Choroid plexus epithelial cell (primary cell): ENCODE measurements around the gene SLC30A3.

ENCODE experiments used
- DNase-seq: peaks from one replicate; pipeline ENCODE4 v3.0.0-alpha.2; 2010; ENCODE audit warnings: low read depth
- H3K4me3 ChIP-seq: 2 replicates; pipeline ENCODE4 v1.5.1; 2011; ENCODE audit warnings: low read depth, mild to moderate bottlenecking, control low read depth, low read length, moderate library complexity
- CTCF ChIP-seq: conservative IDR thresholded peaks from 2 replicates; pipeline ENCODE4 v1.5.1; 2011; ENCODE audit warnings: low read depth, mild to moderate bottlenecking, control low read depth, inconsistent platforms, low read length, moderate library complexity

The SLC30A3 gene

GRCh38 chr2:27220091-27220490 lies 42.8 kb downstream of the SLC30A3 start:
- H3K4me3 ChIP-seq = no peak overlapping the region
- no peak for TF ChIP-seq CTCF
- no peak for DNase-seq

DNA sequence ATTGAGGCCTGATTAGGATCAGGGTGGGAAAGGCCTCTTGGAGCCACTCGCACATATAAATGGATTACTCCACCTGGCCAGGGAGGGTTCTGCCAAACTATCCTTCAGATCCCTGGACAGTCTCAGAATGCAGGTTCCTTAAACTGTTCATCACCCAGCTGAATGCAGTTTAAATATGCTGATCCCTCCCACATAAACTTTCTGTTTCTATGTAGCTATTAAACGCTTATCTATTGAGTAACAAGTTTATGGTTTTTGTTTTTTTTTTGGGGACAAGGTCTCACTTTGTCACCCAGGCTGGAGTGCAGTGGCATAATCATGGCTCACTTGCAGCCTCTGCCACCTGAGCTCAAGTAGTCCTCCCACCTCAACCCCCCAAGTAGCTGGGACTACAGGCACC lies 43.8 kb downstream of the SLC30A3 start:
- DNase-seq = no peak
- H3K4me3 ChIP-seq = no peak overlapping the region
- no peak for TF ChIP-seq CTCF

DNA sequence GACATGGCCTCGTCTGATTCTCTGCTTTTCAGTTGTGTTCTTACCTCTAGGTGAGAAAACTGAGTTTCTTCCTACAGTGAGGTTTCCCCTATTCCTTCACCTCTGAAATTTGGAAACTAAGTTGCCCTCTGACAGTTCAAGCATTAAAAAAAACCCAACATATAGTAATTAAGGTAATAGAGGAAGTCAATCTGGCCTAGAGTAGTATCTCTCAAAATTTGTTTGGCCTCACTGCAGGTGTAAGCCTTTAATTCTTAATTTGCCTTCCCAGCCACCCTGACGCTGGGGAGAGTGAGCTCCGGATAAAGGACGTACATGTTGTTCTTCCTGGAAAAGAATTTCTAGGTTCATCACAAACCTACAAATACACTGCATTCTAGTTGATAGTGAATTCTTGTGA lies 44.2 kb downstream of the SLC30A3 start:
- no peak for DNase-seq
- no peak overlapping the region for H3K4me3 ChIP-seq
- TF ChIP-seq CTCF = no peak

DNA sequence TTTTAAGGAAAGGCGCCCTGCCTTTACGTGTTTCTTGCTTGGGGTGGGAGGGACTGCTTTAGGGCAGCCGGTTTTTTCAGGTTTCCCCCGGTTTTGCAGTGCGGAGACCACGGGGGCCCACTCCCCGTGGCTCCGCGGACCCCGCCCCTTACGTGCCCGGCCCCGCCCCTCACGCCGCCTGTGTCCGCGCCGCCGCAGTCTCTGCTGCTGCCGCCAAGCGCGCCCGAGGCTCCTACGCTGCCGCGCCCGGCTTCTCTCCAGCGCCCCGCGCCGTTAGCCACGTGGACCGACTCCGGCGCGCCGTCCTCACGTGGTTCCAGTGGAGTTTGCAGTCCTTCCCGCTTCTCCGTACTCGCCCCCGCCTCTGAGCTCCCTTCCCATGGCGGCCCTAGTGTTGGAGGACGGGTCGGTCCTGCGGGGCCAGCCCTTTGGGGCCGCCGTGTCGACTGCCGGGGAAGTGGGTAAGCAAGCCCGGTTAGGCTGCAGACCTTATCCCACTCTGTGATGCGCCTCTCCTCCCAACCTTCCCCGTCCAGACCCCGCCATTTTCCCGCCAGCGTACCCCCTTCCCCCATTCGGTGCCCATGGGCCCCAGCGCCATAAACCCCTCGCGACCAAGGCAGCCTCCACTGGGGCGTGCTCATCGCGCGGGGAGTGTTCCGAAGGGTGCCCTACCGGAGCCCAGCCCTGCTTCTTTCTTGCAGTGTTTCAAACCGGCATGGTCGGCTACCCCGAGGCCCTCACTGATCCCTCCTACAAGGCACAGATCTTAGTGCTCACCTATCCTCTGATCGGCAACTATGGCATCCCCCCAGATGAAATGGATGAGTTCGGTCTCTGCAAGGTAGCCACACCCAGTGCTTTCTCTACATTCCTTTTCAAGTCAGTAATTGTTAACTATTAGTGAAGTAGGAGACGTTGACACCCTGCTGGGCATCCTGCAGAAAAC lies 45.4 kb downstream of the SLC30A3 start, which contains the start of gene CAD:
TSS of gene CAD (plus strand) at position 197 of the 949 bp plus-strand sequence. CDS start at position 380, 183 bp downstream.
- peak; percentile 89 for DNase-seq
- H3K4me3 ChIP-seq = peak within 1 kb of the TSS; percentile 92
- TF ChIP-seq CTCF = peak; percentile 17

- no peak for TF ChIP-seq CTCF
- DNase-seq = no peak
Measured at GRCh38 chr2:27216416-27217137, 46.3 kb downstream of the SLC30A3 start.

DNA sequence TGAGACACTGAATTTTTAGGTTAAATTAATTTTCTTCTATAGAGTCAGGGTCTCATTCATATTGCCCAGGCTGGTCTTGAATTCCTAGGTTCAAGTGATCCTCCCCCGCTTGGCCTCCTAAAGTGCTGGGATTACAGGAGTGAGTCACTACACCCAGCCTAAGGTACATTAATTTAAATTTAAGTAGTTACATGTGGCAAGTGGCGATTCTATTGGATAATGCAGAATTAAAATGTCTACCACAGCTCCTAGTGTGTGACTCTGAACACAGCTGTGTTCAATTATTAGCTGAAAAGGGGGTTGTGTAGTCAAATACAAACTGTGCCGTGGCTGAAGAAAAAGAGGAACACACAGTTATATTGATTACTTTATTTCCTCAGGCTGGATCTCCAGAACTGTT lies 47.9 kb downstream of the SLC30A3 start:
- no peak for TF ChIP-seq CTCF
- no peak for DNase-seq
- no peak overlapping the region for H3K4me3 ChIP-seq

More at GRCh38 chr2:27216416-27217137, 46.3 kb downstream of the SLC30A3 start:
- peak overlapping the region; percentile 92 for H3K4me3 ChIP-seq
